Measurements from ENCODE around the gene ELN.

- TF ChIP-seq CTCF (IDR thresholded peaks at IDR 0.05) (no peak), POLR2A (IDR thresholded peaks at IDR 0.05) (no peak)
Observed at GRCh38 chr7:74057987-74058386, 30.0 kb downstream of the ELN start.
